RCC 7860 (cell line): ENCODE results near the gene TRIM63.

Source experiments
- DNase-seq: peaks from one replicate; pipeline ENCODE4 v3.0.0-alpha.2; 2015; ENCODE audit warnings: low spot score
- FAIRE-seq: peaks from 2 replicates; lab custom pipeline; 2012; peaks lifted over from hg19 to GRCh38; lab: Jason Lieb, UNC

The TRIM63 gene

DNA sequence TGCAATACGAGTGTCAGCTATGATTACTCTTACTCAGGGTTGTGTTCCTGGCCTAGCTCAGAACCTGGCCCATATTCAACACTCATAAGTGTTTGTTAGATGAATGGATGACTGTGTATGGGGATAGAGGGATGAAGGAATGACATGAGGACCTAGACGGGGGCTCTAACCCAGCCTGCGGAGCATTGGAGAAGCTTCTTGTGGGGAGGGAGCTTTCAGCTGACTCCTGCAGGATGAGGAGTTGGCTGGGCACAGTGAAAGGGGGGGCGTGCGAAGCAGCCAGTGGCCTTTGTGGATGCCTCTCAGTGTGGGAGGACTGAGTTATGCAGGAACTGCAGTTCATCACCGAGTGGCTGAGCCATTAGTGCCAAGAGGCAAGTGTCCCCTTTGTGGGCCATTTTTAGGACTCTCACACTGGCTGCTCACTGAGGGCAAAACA is 47.1 kb downstream of the TRIM63 start:
- no peak for DNase-seq
- FAIRE-seq, result no peak

DNA sequence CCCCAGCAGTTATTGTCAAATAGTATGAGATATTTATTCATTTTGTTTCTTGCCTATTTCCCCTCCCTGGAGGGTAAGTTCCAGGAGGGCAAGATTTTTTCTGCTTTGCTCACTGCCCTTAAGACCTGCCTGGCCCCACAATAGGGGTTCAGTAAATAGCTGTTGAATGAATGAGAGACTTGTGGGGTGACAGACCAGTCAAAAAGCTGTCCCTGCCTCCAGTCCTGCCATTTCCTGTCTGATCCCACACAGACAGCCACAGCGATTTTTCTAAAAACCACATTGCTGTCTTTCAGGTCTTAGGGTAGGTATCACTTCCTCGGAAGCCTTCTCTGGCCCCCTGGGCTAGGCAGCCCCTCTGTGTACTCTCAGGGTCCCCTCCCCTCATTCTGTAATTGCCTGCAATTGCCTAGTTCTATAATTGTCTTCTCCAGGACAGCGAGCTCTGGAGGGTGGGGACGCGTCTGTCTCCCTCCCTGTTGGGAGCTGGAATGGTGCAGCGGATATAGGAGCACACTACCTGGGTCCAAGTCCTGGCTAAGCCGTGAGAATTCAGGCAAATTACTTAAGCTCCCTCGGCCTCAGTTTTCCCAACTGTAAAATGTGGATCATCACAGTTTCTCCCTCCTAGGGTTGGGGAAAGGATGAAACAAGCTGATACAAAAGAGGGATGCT is 47.7 kb downstream of the TRIM63 start:
- FAIRE-seq (no peak), DNase-seq (no peak)

DNA sequence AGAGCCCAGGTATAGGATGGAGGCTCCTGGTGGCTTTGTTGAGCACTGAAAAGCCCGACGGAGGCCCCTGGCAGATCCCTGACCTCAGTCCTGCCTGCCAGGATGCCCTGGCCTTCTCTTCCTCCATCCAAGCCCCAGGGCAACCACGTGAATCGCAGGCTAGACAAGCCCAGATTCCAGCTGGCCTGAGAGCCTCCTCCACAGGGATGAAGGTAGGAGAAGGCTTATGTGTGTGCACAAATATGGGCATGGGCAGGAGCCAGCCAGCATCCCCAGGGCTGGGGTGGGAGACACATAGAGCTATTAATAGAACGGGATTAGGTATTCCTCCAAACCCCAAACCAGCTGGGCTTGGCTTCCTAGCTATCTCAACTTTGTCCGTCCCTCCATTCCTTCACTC is 49.8 kb downstream of the TRIM63 start:
- DNase-seq (no peak), FAIRE-seq (no peak)

DNA sequence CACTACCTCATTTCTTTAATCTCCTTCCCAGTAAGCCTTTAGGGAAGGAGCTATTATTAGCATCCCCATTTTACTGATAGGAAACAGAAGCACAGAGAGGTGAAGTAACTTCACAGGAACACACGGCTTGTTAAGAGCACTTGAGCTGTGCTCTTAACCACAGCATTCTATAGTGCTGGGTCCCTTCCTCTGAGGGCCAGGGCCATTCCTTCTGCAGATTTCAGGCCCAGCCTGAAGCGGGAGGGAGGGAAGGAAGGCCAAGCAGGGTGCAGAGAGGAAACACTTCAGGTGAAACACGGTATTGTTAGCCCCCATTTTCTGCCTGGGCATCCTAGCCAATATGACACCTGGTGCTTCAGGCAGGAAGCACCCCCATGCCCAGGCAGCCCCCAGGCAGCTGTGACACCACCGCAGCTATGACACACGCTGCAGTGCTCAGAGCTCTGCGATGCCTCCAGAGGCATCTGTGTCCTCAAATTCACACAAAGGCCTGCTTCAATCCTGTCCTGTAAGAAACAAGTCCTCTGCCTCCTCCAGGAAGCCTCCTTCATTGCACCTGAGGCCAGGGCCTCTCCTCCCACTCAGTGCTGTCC is 50.4 kb downstream of the TRIM63 start:
- no peak for DNase-seq
- no peak for FAIRE-seq

DNA sequence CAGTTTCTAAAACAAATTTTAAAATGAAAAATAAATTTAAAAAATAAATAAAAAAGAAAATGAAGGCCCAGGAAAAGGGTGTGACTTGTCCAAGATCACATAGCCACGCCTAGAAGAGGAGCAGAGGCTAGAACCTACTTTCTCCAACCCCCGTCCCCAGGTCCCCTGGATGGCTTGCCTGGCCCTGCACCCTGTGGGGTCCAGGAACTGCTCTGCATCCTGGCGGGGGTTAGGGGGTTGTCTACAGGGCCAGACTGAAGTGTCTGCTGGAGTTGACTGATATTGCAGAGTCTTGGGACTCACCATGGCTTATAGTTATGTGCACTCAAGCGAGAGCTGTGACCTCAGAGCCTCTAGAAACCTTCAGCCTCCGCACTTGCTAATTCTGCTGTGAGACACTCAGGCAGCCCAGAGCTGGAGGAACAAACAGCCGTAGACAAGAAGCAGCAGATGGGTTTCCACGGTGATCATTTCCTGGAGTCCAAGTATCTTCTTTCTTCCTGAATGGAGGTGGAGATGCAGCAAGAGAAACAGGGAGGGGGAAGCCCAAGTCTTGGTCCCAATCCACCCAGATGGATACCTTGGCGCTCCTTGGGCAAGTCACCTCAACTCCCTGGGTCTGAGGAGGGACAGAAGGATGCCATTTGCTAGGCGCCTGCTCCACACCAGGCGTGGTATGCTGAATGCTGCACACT is 51.0 kb downstream of the TRIM63 start:
- DNase-seq, result peak; percentile 17
- no peak for FAIRE-seq

DNA sequence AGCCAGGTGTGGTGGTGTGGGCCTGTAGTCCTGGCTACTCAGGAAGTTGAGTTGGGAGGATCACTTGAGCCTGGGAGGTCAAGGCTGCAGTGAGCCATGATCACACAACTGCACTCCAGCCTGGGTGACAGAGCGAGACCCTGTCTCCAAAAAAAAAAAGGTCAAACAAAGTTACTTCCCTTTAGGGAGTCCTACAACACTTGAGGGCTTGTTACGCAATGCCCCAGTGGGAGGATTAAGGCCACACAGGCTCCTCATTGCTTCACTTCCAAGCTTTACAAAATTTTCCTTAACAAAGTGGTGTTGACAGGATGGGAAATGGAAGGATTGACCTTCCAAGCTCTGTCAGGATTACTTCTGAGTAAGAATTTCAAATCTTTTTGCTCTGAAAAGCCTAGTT is 52.1 kb downstream of the TRIM63 start:
- FAIRE-seq (no peak), DNase-seq (no peak)

DNA sequence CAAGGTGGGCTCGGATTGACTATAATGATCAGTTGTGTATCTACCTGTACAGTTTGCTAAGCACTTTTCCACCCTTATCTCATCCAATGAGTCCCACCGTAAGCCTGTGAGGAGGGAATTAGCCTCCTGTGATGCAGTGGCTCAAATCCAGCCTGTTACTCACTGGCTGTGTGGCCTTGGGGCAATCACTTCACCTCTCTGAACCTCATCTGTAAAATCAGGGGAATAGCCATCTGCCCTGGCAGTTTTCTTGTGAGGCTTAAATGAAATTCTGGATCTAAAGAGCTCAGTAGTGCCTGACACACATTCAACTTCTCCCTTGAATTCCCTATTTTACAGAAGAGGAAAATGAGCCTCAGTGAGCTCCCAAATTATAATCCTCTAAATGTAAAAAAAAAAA is 53.3 kb downstream of the TRIM63 start:
- FAIRE-seq (no peak), DNase-seq (no peak)

DNA sequence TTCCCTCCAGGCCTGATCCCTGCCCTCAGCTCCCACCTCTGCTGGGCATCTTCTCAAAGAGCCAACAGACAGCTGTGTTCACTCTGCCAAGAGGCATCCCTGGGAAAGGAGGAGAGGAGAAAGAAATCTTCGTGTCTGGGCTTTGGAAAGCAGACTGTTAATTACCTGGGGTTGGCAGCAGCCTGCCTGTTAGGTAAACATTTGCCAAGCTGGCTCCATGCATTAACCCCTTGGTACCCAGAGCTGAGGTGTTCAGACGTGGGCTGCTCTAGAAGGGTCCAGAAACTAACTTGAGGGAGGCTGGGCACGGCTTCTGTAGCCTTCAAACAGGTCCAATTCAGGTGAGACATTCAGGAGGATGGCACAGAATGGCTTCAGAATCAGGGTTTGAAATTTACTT is 54.6 kb downstream of the TRIM63 start:
- FAIRE-seq (no peak), DNase-seq (no peak)

DNA sequence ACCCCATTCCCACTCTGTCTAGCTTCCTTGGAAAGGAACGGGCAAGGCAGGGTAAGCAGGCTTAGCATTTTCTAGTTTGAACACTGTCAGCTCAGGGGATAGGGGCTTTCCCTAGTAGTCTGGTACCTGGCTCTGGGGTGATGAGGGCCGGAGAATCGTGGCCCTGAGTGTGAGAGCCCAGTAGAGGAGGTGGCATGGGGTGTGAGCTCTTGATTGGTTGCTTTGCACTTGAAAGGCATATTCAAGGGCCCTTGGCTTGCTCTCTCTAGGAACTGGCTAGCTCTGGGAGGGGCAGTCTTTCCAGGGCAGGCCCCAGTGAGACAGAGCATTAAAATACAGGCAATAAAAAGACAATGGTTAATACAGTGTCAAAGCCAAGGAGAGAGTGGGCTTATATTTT is 56.6 kb downstream of the TRIM63 start:
- FAIRE-seq, result no peak
- DNase-seq, result no peak

DNA sequence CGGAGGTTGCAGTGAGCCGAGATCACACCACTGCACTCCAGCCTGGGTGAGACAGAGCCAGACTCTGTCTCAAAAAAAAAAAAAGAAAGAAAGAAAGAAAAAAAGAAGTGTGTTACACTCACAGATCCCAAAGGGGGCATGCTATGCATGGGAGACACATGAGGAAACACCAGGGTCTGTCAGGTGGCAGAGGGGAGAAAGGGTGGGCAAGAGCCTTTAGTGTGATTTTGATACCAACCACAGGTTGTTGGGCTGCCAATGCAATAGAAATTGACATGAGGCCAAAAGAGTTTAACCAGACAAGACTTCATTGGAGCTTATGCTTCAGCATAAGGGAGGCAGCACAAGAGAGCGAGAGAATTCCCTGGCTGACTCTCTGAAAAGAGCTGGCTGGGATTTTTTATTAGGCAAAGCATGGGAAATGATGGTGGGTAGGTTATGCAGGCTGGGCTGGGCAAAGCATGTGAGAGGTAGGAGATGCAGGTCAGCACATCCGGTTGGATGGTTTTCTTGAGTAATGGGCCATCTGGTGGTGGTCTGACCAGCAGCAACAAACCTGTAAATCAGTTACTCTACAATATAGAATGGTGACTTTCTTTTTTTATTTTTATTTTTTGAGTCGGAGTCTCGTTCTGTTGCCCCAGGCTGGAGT is 57.5 kb downstream of the TRIM63 start:
- FAIRE-seq (no peak), DNase-seq (no peak)

DNA sequence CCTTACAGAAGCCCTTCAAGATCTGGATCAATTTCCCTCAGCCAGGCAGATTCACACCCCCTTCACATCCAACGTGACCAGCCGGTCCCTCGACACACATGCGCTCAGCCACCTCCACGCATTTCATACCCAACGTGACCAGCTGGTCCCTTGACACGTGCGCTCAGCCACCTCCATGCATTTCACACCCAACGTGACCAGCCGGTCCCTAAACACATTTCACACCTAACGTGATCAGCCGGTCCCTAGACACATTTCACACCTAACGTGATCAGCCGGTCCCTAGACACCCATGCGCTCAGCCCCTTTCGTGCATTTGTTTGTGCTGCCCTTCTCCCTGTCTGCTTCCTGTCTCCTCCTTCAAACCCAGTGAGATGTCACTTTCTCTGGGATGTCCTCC is 60.7 kb downstream of the TRIM63 start:
- FAIRE-seq, result no peak

DNA sequence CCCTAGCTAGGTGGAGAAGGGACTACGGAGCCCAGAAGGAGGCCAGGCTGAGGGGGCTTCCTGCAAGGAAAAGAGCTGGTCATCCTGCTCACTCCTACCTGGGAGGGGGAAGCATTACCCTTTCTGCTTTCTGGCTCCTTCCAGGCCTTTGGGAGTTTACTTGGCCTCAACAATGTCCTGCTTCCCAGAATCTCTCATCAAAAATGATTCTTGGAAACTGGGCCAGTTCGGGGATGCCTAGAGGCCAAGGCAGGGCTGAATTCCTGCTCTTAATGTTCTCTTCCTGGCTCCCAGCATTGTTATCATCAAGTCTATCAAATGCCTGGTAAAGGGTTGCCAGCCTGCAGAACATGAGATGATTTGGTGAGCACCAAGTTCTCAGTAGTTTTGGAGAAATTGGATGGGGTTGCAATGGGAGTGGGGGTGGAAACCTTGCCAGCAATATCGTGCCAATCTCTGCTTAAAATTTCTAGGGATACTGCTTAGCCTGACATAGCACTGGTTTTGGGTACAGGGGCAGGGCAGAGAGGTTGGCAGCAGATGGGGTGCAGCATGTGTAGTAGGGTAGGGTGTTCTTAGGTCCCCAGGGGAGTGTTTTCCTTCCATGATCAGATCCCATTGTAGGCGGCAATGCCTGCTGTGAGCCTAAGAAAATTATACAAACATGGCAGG is 61.9 kb downstream of the TRIM63 start:
- DNase-seq (no peak), FAIRE-seq (no peak)

More for the DNA sequence above, 60.7 kb downstream of the TRIM63 start:
- DNase-seq, result no peak

DNA sequence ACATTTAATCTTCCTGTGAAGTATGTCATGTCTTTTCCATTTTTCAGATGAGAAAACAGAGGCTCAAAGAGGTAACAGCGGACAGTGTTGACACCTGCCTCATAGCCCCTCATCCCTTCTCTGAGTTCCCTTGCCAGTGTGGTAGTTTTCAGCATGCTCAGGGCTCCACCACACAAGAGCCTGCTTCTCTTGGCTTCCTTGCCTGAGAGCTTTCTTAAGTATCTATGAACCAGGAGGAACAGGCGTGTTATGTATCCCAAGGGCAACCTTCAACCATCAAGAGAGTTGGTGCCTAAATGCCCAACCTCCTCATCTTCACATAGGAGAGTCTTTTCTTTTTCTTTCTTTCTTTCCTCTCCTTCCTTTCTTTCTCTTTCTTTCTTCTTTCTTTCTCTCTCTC is 63.7 kb downstream of the TRIM63 start:
- DNase-seq, result no peak
- FAIRE-seq, result no peak

DNA sequence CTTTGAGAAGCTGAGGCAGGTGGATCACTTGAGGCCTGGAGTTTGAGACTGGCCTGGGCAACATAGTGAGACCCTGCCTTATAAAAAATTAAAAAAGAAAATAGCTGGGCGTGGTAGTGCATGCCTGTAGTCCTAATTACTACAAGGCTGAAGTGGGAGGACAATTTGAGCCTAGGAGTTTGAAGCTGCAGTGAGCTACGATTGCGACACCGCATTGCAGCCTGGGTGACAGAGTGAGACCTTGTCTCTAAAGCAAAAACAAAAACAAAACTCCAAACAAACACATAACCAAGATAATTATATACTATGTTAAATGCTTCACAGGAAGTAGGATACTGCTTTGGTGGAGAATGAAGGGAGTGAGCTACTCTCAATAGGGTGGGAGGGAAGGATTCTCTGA is 64.2 kb downstream of the TRIM63 start:
- FAIRE-seq, result no peak
- no peak for DNase-seq
